HEK293 (cell line): ENCODE measurements around the gene PCCA.

Experiments used
- CTCF ChIA-PET: fragments of 350-600 bp; formaldehyde crosslinking; extraction: SDS; loops from one replicate; lab custom pipeline; 2021; ENCODE audit warnings: antibody characterized with exemption; lab: Yijun Ruan, JAX
- POLR2A ChIA-PET: fragments of 300-600 bp; formaldehyde crosslinking; extraction: SDS; loops from one replicate; lab custom pipeline; 2020; ENCODE audit warnings: antibody characterized with exemption, inconsistent platforms; lab: Yijun Ruan, JAX
- H3K27ac ChIP-seq: fragments of 200-500 bp; sonication (Bioruptor generic); 2 replicates; pipeline ENCODE4 v1.5.1; 2014; ENCODE audit warnings: low read depth, low read length, control low read depth, inconsistent platforms; ENCODE audit errors: extremely low read depth
- H3K36me3 ChIP-seq, 2 experiments: fragments of 200-500 bp in 1 of 2; sonication (Bioruptor generic) in 1 of 2; 1 replicate in 1 of 2; 2 replicates in 1 of 2; pipeline ENCODE4 v1.5.1; 2014 to 2017; ENCODE audit warnings: inconsistent platforms in 2 of 2, low read length in 2 of 2; ENCODE audit not compliant: control insufficient read depth in 2 of 2, insufficient read depth in 1 of 2
- H3K4me1 ChIP-seq: fragments of 200-500 bp; sonication (Bioruptor generic); 2 replicates; pipeline ENCODE4 v1.5.1; 2014; ENCODE audit warnings: mild to moderate bottlenecking, low read length, inconsistent platforms; ENCODE audit not compliant: control insufficient read depth, insufficient read depth
- H3K4me3 ChIP-seq: 2 replicates; pipeline ENCODE4 v1.5.1; 2011; ENCODE audit warnings: low read depth, mild to moderate bottlenecking, control low read depth, low read length, moderate library complexity
- H3K9me3 ChIP-seq: fragments of 200-500 bp; sonication (Bioruptor generic); 2 replicates; pipeline ENCODE4 v1.5.1; 2014; ENCODE audit warnings: low read depth, low read length, inconsistent platforms; ENCODE audit not compliant: control insufficient read depth, insufficient read depth
- GLI4 ChIP-seq: fragments of 450-650 bp; formaldehyde crosslinking; IDR thresholded peaks from 2 replicates; pipeline ENCODE4 v1.5.1; 2016; ENCODE audit warnings: missing biosample characterization, missing genetic modification characterization
- GLIS2 ChIP-seq: fragments of 450-650 bp; formaldehyde crosslinking; IDR thresholded peaks from 2 replicates; pipeline ENCODE4 v1.5.1; 2016; ENCODE audit warnings: missing biosample characterization, missing genetic modification characterization
- KLF16 ChIP-seq: fragments of 450-650 bp; formaldehyde crosslinking; IDR thresholded peaks from 2 replicates; pipeline ENCODE4 v1.5.1; 2017; ENCODE audit warnings: missing biosample characterization, missing genetic modification characterization
- SP2 ChIP-seq: fragments of 450-650 bp; formaldehyde crosslinking; IDR thresholded peaks from 2 replicates; pipeline ENCODE4 v1.5.1; 2016; ENCODE audit warnings: missing biosample characterization, missing genetic modification characterization
- YY2 ChIP-seq: fragments of 450-650 bp; formaldehyde crosslinking; IDR thresholded peaks from 2 replicates; pipeline ENCODE4 v1.5.1; 2016; ENCODE audit warnings: missing biosample characterization, missing genetic modification characterization
- ZBTB48 ChIP-seq: fragments of 450-650 bp; formaldehyde crosslinking; IDR thresholded peaks from 2 replicates; pipeline ENCODE4 v1.5.1; 2016; ENCODE audit warnings: missing biosample characterization, missing genetic modification characterization
- ZFHX2 ChIP-seq: fragments of 450-650 bp; formaldehyde crosslinking; conservative IDR thresholded peaks from 2 replicates; pipeline ENCODE4 v1.5.1; 2016; ENCODE audit warnings: missing biosample characterization, missing genetic modification characterization
- ZIC2 ChIP-seq: fragments of 450-650 bp; formaldehyde crosslinking; IDR thresholded peaks from 2 replicates; pipeline ENCODE4 v1.5.1; 2016; ENCODE audit warnings: missing biosample characterization, missing genetic modification characterization
- ZNF146 ChIP-seq: fragments of 450-650 bp; formaldehyde crosslinking; IDR thresholded peaks from 2 replicates; pipeline ENCODE4 v1.5.1; 2016; ENCODE audit warnings: missing biosample characterization, missing genetic modification characterization
- ZNF24 ChIP-seq: fragments of 450-650 bp; formaldehyde crosslinking; IDR thresholded peaks from 2 replicates; pipeline ENCODE4 v1.5.1; 2016; ENCODE audit warnings: missing biosample characterization, missing genetic modification characterization
- ZNF366 ChIP-seq: fragments of 450-650 bp; formaldehyde crosslinking; conservative IDR thresholded peaks from 2 replicates; pipeline ENCODE4 v1.5.1; 2016; ENCODE audit warnings: missing biosample characterization, missing genetic modification characterization
- ZNF394 ChIP-seq: fragments of 450-650 bp; formaldehyde crosslinking; IDR thresholded peaks from 2 replicates; pipeline ENCODE4 v1.5.1; 2016; ENCODE audit warnings: missing biosample characterization, missing genetic modification characterization, mild to moderate bottlenecking, moderate library complexity, borderline replicate concordance
- ZNF510 ChIP-seq: fragments of 450-650 bp; formaldehyde crosslinking; IDR thresholded peaks from 2 replicates; pipeline ENCODE4 v1.5.1; 2018; ENCODE audit warnings: mild to moderate bottlenecking, missing genetic modification characterization, missing biosample characterization; ENCODE audit not compliant: insufficient replicate concordance
- ZNF530 ChIP-seq: fragments of 450-650 bp; formaldehyde crosslinking; IDR thresholded peaks from 2 replicates; pipeline ENCODE4 v1.5.1; 2016; ENCODE audit warnings: low read depth, missing biosample characterization, missing genetic modification characterization
- ZNF544 ChIP-seq: fragments of 450-650 bp; formaldehyde crosslinking; IDR thresholded peaks from 2 replicates; pipeline ENCODE4 v1.5.0; 2017; ENCODE audit warnings: missing biosample characterization, missing genetic modification characterization
- ZNF548 ChIP-seq: fragments of 450-650 bp; formaldehyde crosslinking; IDR thresholded peaks from 2 replicates; pipeline ENCODE4 v1.5.1; 2016; ENCODE audit warnings: missing biosample characterization, missing genetic modification characterization
- ZNF571 ChIP-seq: fragments of 450-650 bp; formaldehyde crosslinking; IDR thresholded peaks from 2 replicates; pipeline ENCODE4 v1.5.0; 2017; ENCODE audit warnings: missing biosample characterization, missing genetic modification characterization
- ZNF626 ChIP-seq: fragments of 450-650 bp; sonication (Bioruptor Pico); formaldehyde crosslinking; IDR thresholded peaks from 2 replicates; pipeline ENCODE4 v1.5.1; 2018; ENCODE audit warnings: missing biosample characterization, missing genetic modification characterization, inconsistent platforms
- ZNF677 ChIP-seq: fragments of 450-650 bp; IDR thresholded peaks from 2 replicates; pipeline ENCODE4 v1.5.0; 2018; ENCODE audit warnings: missing biosample characterization, mild to moderate bottlenecking, missing genetic modification characterization, moderate library complexity
- ZNF701 ChIP-seq: fragments of 450-650 bp; formaldehyde crosslinking; IDR thresholded peaks from 2 replicates; pipeline ENCODE4 v1.5.1; 2016; ENCODE audit warnings: missing biosample characterization, missing genetic modification characterization
- ZNF747 ChIP-seq: fragments of 450-650 bp; formaldehyde crosslinking; IDR thresholded peaks from 2 replicates; pipeline ENCODE4 v1.5.1; 2016; ENCODE audit warnings: missing biosample characterization, missing genetic modification characterization
- ZNF777 ChIP-seq: fragments of 450-650 bp; formaldehyde crosslinking; IDR thresholded peaks from 2 replicates; pipeline ENCODE4 v1.5.1; 2017; ENCODE audit warnings: missing biosample characterization, missing genetic modification characterization, borderline replicate concordance
- ZSCAN4 ChIP-seq: fragments of 450-650 bp; formaldehyde crosslinking; IDR thresholded peaks from 2 replicates; pipeline ENCODE4 v1.5.1; 2017; ENCODE audit warnings: missing biosample characterization, missing genetic modification characterization
- TF ChIP-seq, protein P1 (sequence below): fragments of 450-650 bp; formaldehyde crosslinking; IDR thresholded peaks from 2 replicates; pipeline ENCODE4 v1.5.1; 2016; ENCODE audit warnings: missing biosample characterization, missing genetic modification characterization, borderline replicate concordance

The PCCA gene

DNA sequence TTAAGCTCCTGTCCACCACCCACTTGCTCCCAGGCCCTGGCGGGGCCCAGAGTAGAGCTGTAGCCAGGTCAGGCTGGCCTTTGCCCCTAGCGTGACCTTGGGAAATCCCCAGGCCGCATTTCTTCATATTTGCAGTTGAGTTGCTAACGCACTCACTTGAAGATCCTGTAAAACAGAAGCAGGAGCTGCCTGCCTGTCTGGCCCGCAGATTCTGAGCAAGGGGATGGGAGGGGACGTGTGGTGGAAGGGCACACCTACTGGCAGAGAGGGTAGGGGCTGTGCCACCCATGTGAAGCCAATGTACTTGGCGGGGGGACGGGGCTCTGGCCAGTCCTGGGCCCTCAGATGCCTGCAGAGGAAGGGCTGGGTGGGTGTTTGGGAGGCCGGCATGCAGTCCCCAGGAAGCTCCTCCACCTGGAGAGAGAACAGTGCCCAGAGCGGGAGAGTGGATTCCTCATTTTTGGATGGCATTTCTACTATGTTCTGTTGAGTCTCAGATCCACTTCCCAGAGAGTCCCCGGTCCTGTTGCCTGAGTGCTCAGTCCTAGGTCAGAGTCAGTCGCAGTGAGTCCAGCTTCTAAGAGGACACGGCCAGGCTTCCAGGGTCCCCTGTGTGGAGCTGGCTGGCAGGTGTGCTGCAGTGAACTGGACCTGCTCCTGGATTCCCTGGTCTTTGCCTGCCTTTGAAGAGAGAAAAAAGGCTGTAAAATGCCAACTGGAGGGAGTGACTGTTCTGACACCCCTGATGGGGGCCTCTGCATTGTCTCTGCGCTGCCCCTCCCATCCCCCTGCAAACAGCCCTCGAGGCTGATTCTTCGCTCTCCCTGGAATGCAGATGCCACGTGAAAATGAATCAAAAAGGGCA is 436.8 kb downstream of the PCCA start:
- H3K36me3 ChIP-seq, result no peaks in the 10 kb centered on the region
- no peaks in the 10 kb centered on the region for H3K4me1 ChIP-seq
- no peaks in the 10 kb centered on the region for H3K9me3 ChIP-seq
- ChIA-PET POLR2A (no interaction called here), CTCF (no interaction called here)
- H3K4me3 ChIP-seq, result no peak overlapping the region
- H3K27ac ChIP-seq, result no peak overlapping the region
- TF ChIP-seq ZNF530 (tag by site-specific recombination) (no peak), ZIC2 (tag by site-specific recombination) (no peak), ZNF677 (tag by site-specific recombination) (no peak), ZNF146 (tag by site-specific recombination) (no peak), ZNF626 (tag by site-specific recombination) (no peak), SP2 (no peak), ZNF394 (tag by site-specific recombination) (no peak), ZNF510 (tag by site-specific recombination) (no peak), ZNF701 (no peak), KLF16 (tag by site-specific recombination) (no peak), ZNF747 (no peak), ZNF548 (no peak), ZBTB48 (tag by site-specific recombination) (no peak), ZNF777 (tag by site-specific recombination) (no peak)
- TF ChIP-seq, protein P1, sequence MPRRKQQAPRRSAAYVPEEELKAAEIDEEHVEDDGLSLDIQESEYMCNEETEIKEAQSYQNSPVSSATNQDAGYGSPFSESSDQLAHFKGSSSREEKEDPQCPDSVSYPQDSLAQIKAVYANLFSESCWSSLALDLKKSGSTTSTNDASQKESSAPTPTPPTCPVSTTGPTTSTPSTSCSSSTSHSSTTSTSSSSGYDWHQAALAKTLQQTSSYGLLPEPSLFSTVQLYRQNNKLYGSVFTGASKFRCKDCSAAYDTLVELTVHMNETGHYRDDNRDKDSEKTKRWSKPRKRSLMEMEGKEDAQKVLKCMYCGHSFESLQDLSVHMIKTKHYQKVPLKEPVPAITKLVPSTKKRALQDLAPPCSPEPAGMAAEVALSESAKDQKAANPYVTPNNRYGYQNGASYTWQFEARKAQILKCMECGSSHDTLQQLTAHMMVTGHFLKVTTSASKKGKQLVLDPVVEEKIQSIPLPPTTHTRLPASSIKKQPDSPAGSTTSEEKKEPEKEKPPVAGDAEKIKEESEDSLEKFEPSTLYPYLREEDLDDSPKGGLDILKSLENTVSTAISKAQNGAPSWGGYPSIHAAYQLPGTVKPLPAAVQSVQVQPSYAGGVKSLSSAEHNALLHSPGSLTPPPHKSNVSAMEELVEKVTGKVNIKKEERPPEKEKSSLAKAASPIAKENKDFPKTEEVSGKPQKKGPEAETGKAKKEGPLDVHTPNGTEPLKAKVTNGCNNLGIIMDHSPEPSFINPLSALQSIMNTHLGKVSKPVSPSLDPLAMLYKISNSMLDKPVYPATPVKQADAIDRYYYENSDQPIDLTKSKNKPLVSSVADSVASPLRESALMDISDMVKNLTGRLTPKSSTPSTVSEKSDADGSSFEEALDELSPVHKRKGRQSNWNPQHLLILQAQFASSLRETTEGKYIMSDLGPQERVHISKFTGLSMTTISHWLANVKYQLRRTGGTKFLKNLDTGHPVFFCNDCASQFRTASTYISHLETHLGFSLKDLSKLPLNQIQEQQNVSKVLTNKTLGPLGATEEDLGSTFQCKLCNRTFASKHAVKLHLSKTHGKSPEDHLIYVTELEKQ (tag by site-specific recombination), result no peak
- TF ChIP-seq, all 188 proteins: peak for 0

DNA sequence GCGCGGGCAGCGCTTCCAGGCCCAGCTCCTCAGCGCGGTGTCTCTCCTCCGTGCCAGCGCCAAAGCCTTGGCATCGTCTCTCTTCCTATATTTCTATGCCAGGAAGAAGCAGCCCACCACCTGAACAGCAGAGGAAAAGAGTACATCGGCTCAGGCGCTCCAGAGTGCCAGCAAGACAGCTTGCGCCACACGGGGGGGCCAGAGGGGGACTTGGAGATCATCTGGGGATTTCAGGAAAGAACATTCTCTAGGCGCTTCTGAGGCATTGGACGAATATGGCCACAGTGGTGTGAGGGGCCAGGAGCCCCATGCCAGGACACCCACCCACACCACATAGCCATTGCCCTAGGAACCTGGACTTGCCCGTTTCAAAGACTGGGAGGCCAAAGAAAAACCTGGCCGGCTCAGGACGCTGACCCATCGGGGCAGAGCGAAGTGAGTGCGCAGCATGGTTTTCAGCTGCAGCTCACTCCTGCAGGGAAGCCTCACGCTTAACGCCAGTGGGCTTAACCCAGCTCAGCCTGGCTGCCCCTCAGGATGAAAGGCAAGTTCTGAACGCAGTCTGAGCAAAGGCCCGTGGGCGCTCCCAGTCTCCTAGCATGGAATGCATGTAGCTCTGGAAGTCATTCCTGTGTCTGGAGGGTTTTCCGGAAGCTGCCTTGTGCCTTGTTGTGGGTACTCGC is 437.6 kb downstream of the PCCA start:
- TF ChIP-seq ZFHX2 (tag by site-specific recombination) (no peak), YY2 (tag by site-specific recombination) (no peak), ZNF544 (tag by site-specific recombination) (no peak), GLIS2 (tag by site-specific recombination) (no peak)
- ChIA-PET CTCF (no interaction called here), POLR2A (no interaction called here)
- Histone ChIP-seq H3K4me3 (no peak overlapping the region), H3K36me3 (no peaks in the 10 kb centered on the region), H3K9me3 (no peaks in the 10 kb centered on the region), H3K4me1 (no peaks in the 10 kb centered on the region), H3K27ac (no peak overlapping the region)

DNA sequence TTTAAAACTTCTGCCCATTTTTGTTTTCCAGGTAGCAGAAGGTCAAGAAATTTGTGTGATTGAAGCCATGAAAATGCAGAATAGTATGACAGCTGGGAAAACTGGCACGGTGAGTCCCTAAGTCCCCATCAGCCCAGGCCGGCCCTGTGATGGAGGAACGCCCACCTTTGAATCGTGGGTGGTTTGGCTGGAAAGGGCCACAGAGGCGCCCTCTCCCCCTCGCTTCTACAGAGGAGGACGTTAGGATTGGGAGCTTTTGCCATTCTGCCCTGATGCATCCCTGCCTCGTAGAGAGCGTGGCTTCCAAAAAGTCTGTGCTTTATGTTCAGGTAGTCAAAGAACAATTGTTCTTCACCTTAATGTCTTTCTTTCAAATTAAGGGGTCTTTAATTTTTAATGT is 438.8 kb downstream of the PCCA start:
- H3K9me3 ChIP-seq, result no peaks in the 10 kb centered on the region
- POLR2A ChIA-PET, result no interaction called here
- no peak overlapping the region for H3K27ac ChIP-seq
- H3K4me3 ChIP-seq, result no peak overlapping the region
- TF ChIP-seq ZNF366 (tag by site-specific recombination) (no peak), ZSCAN4 (tag by site-specific recombination) (no peak), GLI4 (no peak), ZNF24 (tag by site-specific recombination) (no peak), ZNF747 (no peak), ZNF394 (tag by site-specific recombination) (no peak), ZNF571 (tag by site-specific recombination) (no peak)
- TF ChIP-seq, all 188 proteins: peak for 0
- Histone ChIP-seq H3K36me3 (no peaks in the 10 kb centered on the region), H3K4me1 (no peaks in the 10 kb centered on the region)
- CTCF ChIA-PET, result no interaction called here
